DND-41 (cell line): ENCODE measurements around the gene MIA2.

ENCODE experiments used
- ATAC-seq: fragments of 200-7000 bp; cut with Tn5 transposase; 3 replicates; pipeline ENCODE4 v1.9.1; 2021; ENCODE audit warnings: low read depth; ENCODE audit not compliant: insufficient read depth
- DNase-seq: peaks from one replicate; pipeline ENCODE4 v3.0.0-alpha.2; 2020
- H2AFZ ChIP-seq: 2 replicates; pipeline ENCODE4 v1.6.0; 2012; ENCODE audit warnings: low read depth, low read length
- H3K27ac ChIP-seq: 2 replicates; pipeline ENCODE4 v1.5.1; 2012; ENCODE audit warnings: low read length, inconsistent platforms
- H3K27me3 ChIP-seq: fragments of 200-600 bp; sonication (generic); 2 replicates; pipeline ENCODE4 v1.6.0; 2012; ENCODE audit warnings: low read length, mild to moderate bottlenecking, inconsistent platforms; ENCODE audit not compliant: insufficient read depth, poor library complexity
- H3K36me3 ChIP-seq: 2 replicates; pipeline ENCODE4 v1.5.1; 2012; ENCODE audit warnings: low read length, inconsistent platforms; ENCODE audit not compliant: insufficient read depth
- H3K4me1 ChIP-seq: 2 replicates; pipeline ENCODE4 v1.5.1; 2012; ENCODE audit warnings: mild to moderate bottlenecking, low read length; ENCODE audit not compliant: insufficient read depth
- H3K4me2 ChIP-seq: 2 replicates; pipeline ENCODE4 v1.6.0; 2012; ENCODE audit warnings: mild to moderate bottlenecking, moderate library complexity, low read length, inconsistent platforms; ENCODE audit not compliant: insufficient read depth
- H3K4me3 ChIP-seq, 2 experiments: fragments of 200-600 bp in 1 of 2; shearing (Covaris generic) in 1 of 2; 2 replicates each; pipeline ENCODE4 v1.5.1; 2012 to 2016; ENCODE audit warnings: inconsistent platforms in 2 of 2, low read length in 2 of 2, mild to moderate bottlenecking in 2 of 2, low read depth in 1 of 2, moderate library complexity in 1 of 2
- H3K79me2 ChIP-seq: 2 replicates; pipeline ENCODE4 v1.6.0; 2012; ENCODE audit warnings: low read length, inconsistent platforms; ENCODE audit not compliant: insufficient read depth
- H3K9ac ChIP-seq: 2 replicates; pipeline ENCODE4 v1.6.0; 2012; ENCODE audit warnings: low read depth, mild to moderate bottlenecking, inconsistent platforms, low read length, moderate library complexity
- H3K9me3 ChIP-seq: 2 replicates; pipeline ENCODE4 v1.5.1; 2012; ENCODE audit warnings: low read length, moderate library complexity, mild to moderate bottlenecking, inconsistent platforms; ENCODE audit not compliant: insufficient read depth, severe bottlenecking
- H4K20me1 ChIP-seq: 2 replicates; pipeline ENCODE4 v1.6.0; 2012; ENCODE audit warnings: low read length; ENCODE audit not compliant: insufficient read depth
- EZH2 ChIP-seq: IDR thresholded peaks from 3 replicates; pipeline ENCODE4 v1.6.1; 2012; ENCODE audit warnings: borderline replicate concordance, low read depth, mild to moderate bottlenecking, moderate library complexity, low read length, inconsistent platforms; ENCODE audit not compliant: severe bottlenecking
- TF ChIP-seq, protein P1 (sequence below): IDR thresholded peaks from 2 replicates; pipeline ENCODE4 v1.5.1; 2012; ENCODE audit warnings: borderline replicate concordance, low read length, moderate library complexity, mild to moderate bottlenecking; ENCODE audit not compliant: poor library complexity, severe bottlenecking; ENCODE audit errors: extremely low read depth

MIA2 gene

DNA sequence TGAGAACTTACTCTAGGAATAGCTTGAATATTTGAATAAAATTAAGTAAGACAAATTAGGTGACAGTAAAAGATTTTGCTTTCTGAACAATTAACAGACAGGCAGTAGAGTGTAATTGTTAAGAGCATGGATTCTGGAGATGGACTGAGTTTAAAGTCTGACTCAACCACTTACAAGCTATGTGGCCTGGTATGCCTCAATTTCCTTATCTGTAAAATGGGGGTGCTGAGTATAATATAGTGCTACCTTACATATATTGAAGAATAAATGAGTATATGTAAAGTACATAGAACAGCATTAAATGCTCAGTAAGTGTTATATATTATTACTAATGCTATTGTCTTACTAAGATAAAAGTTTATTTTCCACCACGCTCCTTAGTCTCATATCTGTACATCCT, 7.1 kb downstream of the MIA2 start:
- DNase-seq (no peak), ATAC-seq (no peak)
- no peak overlapping the region for H3K9ac ChIP-seq
- no peaks in the 10 kb centered on the region for H3K36me3 ChIP-seq
- no peak overlapping the region for H2AFZ ChIP-seq
- H4K20me1 ChIP-seq: no peaks in the 10 kb centered on the region
- no peak overlapping the region for H3K4me2 ChIP-seq
- H3K79me2 ChIP-seq: no peaks in the 10 kb centered on the region
- no peaks in the 10 kb centered on the region for H3K27me3 ChIP-seq
- no peak for TF ChIP-seq EZH2
- TF ChIP-seq, protein P1, sequence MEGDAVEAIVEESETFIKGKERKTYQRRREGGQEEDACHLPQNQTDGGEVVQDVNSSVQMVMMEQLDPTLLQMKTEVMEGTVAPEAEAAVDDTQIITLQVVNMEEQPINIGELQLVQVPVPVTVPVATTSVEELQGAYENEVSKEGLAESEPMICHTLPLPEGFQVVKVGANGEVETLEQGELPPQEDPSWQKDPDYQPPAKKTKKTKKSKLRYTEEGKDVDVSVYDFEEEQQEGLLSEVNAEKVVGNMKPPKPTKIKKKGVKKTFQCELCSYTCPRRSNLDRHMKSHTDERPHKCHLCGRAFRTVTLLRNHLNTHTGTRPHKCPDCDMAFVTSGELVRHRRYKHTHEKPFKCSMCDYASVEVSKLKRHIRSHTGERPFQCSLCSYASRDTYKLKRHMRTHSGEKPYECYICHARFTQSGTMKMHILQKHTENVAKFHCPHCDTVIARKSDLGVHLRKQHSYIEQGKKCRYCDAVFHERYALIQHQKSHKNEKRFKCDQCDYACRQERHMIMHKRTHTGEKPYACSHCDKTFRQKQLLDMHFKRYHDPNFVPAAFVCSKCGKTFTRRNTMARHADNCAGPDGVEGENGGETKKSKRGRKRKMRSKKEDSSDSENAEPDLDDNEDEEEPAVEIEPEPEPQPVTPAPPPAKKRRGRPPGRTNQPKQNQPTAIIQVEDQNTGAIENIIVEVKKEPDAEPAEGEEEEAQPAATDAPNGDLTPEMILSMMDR: no peak
- H3K4me3 ChIP-seq: no peak overlapping the region
- no peak overlapping the region for H3K27ac ChIP-seq
- no peaks in the 10 kb centered on the region for H3K9me3 ChIP-seq
- H3K4me1 ChIP-seq: no peaks in the 10 kb centered on the region

DNA sequence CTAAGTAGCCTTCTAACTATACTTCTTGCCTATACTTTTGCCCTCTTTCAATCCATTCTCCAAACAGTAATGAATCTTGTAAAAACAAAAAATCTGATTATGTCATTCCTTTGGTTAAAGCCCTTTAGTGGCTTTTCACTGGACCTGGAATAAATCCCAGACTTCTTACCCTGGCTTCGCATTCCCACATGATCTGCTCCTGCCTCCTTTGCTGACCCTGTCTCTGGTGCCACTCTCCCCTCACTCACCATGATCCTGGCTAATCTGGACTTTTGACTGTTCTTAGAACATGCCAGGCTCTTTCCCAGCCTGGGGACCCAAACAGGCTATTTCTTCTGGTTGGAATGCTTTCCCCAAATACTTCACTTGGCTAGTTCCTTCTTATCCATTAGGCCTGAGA, 7.9 kb downstream of the MIA2 start:
- H3K79me2 ChIP-seq: no peaks in the 10 kb centered on the region
- H4K20me1 ChIP-seq: no peaks in the 10 kb centered on the region
- no peak overlapping the region for H3K27ac ChIP-seq
- DNase-seq (no peak), ATAC-seq (no peak)
- no peaks in the 10 kb centered on the region for H3K27me3 ChIP-seq
- H3K9ac ChIP-seq: no peak overlapping the region
- no peak overlapping the region for H2AFZ ChIP-seq
- no peak overlapping the region for H3K4me2 ChIP-seq
- H3K4me3 ChIP-seq: no peak overlapping the region
- TF ChIP-seq EZH2: no peak
- TF ChIP-seq, protein P1: no peak
- no peaks in the 10 kb centered on the region for H3K4me1 ChIP-seq
- no peaks in the 10 kb centered on the region for H3K36me3 ChIP-seq
- H3K9me3 ChIP-seq: no peaks in the 10 kb centered on the region

DNA sequence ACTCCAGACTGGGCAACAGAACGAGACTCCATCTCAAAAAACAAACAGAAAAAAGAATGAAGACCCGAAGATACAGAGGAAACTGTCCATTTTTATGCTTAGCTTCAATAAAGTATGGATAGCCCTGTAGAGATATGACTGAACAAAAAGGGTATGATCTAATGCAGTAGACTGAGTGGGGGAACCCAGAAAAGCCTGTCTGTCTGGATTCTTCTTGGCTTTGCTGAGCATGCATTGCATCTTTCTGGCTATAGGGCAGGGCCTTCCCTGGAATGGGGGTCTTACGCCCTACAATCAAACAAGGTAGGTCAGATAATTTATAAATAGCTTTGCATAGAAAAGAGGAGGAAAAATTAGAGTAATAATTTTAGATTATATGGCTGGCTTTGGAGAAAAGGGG, 10.1 kb downstream of the MIA2 start:
- no peaks in the 10 kb centered on the region for H3K36me3 ChIP-seq

DNA sequence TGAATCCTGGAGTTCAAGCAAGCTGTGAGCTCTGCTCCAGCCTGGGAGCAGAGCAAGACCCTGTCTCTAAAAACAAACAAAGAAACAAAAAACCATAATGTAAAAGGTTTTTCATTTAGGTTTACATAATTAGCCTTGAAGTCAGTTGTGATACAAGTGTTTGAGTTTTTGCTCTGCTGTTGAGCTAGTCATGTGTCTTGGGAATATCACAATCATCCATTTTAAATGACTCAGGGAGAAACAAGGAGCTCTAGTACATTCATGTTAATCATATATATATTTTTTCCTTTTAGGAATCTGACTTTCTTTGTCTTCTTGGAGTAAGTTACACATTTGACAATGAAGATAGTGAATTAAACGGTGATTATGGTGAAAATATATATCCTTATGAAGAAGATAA, 12.9 kb downstream of the MIA2 start:
- Histone ChIP-seq H3K27me3 (peaks cover 2% of the 10 kb centered on the region), H4K20me1 (no peaks in the 10 kb centered on the region), H3K4me3 (no peak overlapping the region), H3K79me2 (no peaks in the 10 kb centered on the region), H3K4me1 (no peaks in the 10 kb centered on the region), H3K9me3 (no peaks in the 10 kb centered on the region), H3K36me3 (no peaks in the 10 kb centered on the region), H3K4me2 (no peak overlapping the region), H3K27ac (no peak overlapping the region), H2AFZ (no peak overlapping the region), H3K9ac (no peak overlapping the region)
- no peak for TF ChIP-seq EZH2
- TF ChIP-seq, protein P1: no peak
- no peak for DNase-seq
- ATAC-seq: no peak

More for the DNA sequence above, 10.1 kb downstream of the MIA2 start:
- no peak for ATAC-seq
- Histone ChIP-seq H3K4me1 (no peaks in the 10 kb centered on the region), H3K9ac (no peak overlapping the region), H3K27me3 (peaks cover 2% of the 10 kb centered on the region), H3K4me3 (no peak overlapping the region), H2AFZ (no peak overlapping the region), H3K27ac (no peak overlapping the region), H4K20me1 (no peaks in the 10 kb centered on the region), H3K79me2 (no peaks in the 10 kb centered on the region), H3K4me2 (no peak overlapping the region), H3K9me3 (no peaks in the 10 kb centered on the region)
- DNase-seq: no peak
- no peak for TF ChIP-seq EZH2
